Prostate gland (tissue), 2 donors: Measurements from ENCODE around the gene PLXDC2.

Experiments used
- POLR2A ChIP-seq: fragments of 450-650 bp; IDR thresholded peaks from one replicate; pipeline ENCODE4 v1.6.1; 2016; ENCODE audit warnings: antibody characterized with exemption, mild to moderate bottlenecking
- TF ChIP-seq, protein P1 (sequence below), 4 experiments: fragments of 200-600 bp in 2 of 4; fragments of 450-650 bp in 2 of 4; sonication (generic) in 2 of 4; IDR thresholded peaks; 1 replicate in 3 of 4; 2 replicates in 1 of 4; pipeline ENCODE4 v1.5.1; 2016 to 2019; ENCODE audit warnings: antibody characterized with exemption in 4 of 4, mild to moderate bottlenecking in 2 of 4, moderate library complexity in 2 of 4

DNA sequence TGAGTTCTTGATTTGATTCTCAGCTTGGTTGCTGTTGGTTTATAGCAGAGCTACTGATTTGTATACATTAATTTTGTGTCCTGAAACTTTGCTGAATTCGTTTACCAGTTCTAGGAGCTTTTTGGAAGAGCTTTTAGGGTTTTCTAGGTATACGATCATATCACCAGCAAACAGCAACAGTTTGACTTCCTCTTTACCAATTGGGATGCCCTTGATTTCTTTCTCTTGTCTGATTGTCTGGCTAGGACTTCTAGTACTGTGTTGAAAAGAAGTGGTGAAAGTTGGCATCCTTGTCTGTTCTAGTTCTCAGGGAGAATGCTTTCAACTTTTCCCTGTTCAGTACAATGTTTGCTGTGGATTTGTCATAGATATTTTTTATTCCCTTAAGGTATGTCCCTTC, 86.2 kb downstream of the PLXDC2 start:
- TF ChIP-seq, protein P1, sequence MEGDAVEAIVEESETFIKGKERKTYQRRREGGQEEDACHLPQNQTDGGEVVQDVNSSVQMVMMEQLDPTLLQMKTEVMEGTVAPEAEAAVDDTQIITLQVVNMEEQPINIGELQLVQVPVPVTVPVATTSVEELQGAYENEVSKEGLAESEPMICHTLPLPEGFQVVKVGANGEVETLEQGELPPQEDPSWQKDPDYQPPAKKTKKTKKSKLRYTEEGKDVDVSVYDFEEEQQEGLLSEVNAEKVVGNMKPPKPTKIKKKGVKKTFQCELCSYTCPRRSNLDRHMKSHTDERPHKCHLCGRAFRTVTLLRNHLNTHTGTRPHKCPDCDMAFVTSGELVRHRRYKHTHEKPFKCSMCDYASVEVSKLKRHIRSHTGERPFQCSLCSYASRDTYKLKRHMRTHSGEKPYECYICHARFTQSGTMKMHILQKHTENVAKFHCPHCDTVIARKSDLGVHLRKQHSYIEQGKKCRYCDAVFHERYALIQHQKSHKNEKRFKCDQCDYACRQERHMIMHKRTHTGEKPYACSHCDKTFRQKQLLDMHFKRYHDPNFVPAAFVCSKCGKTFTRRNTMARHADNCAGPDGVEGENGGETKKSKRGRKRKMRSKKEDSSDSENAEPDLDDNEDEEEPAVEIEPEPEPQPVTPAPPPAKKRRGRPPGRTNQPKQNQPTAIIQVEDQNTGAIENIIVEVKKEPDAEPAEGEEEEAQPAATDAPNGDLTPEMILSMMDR (IDR thresholded peaks at IDR 0.05), result no peak
- TF ChIP-seq POLR2A, result no peak
